Right ventricle myocardium inferior (tissue), 1 donor: ENCODE results near the gene GPR143. TPM values are rescaled to one million over a fixed set of nuclear protein-coding genes. Genes with fewer than 3 reads are reported as not detected.
"Not testable (repeated sequence)": the region's sequence is repeated elsewhere in the genome, so short reads cannot be mapped to it uniquely, and the experiment has no call there.

Experiments used
- ATAC-seq: fragments of 200-7000 bp; cut with Tn5 transposase; one replicate; pipeline ENCODE4 v1.9.1; 2020; ENCODE audit warnings: mild to moderate bottlenecking, moderate library complexity
- DNase-seq: peaks from one replicate; pipeline ENCODE4 v3.0.0; 2021; ENCODE audit errors: missing footprints
- intact Hi-C: fragments of 100-400 bp; cut with DNase I; formaldehyde crosslinking; loops from one replicate; pipeline ENCODE4 v1.11.0; 2022
- long read RNA-seq: library from polyadenylated mRNA; unstranded; transcript quantifications from one replicate; pipeline ENCODE4 v2.0.0, GENCODE V29; 2021
- total RNA-seq: library from RNA; stranded (reverse); fragmentation: NEBNext Ultra II Directional; extraction: Animal tissue kit (Norgen Biotek cat#: 25700); gene quantifications from one replicate; pipeline ENCODE4 v1.2.1, GENCODE V29; 2021
- donor health status: DM: no; HTN: yes; CAD: no; lungs with severe emphysema.

The GPR143 gene
- not detected for total RNA-seq
- long read RNA-seq: 0 reads

DNA sequence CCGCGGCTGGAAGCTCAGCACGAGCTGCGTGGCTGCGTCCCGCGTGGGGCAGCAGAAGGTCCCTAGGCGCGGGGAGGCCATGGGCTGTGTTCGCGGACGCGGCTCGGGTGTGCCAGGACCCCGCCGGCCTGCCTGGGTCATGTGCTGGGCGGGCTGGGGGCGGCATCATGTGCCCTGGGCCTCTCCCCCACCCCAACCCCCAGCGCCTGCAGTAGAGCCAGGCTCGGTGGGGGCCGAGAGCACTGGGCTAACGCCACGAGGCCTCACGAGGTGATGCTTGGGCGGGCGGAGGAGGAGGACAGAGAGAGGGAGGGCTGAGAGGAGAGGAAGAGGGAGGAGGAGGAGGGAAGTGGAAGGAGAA lies at the start of gene GPR143:
Gene GPR143 (minus strand): TSS at position 111 of the 361 bp plus-strand sequence. CDS start 30 bp downstream, at position 81.
- ATAC-seq: no peak
- intact Hi-C loops: no loop called here
- DNase-seq: no peak

GRCh38 chrX:9811086-9811485 lies 45.4 kb upstream of the GPR143 start:
- ATAC-seq, intact Hi-C loops, DNase-seq: not testable (repeated sequence)

GRCh38 chrX:9809876-9810275 lies 44.2 kb upstream of the GPR143 start:
- DNase-seq, intact Hi-C loops, ATAC-seq: not testable (repeated sequence)

- DNase-seq (no peak), ATAC-seq (no peak)
- intact Hi-C loops: no loop called here
These were observed 41.9 kb upstream of the GPR143 start for GRCh38 chrX:9807355-9808182.

GRCh38 chrX:9805956-9806355 lies 40.3 kb upstream of the GPR143 start:
- intact Hi-C loops: no loop called here
- ATAC-seq (no peak), DNase-seq (no peak)

GRCh38 chrX:9804444-9804843 lies 38.8 kb upstream of the GPR143 start:
- intact Hi-C loops: no loop called here
- no peak for ATAC-seq
- no peak for DNase-seq

DNA sequence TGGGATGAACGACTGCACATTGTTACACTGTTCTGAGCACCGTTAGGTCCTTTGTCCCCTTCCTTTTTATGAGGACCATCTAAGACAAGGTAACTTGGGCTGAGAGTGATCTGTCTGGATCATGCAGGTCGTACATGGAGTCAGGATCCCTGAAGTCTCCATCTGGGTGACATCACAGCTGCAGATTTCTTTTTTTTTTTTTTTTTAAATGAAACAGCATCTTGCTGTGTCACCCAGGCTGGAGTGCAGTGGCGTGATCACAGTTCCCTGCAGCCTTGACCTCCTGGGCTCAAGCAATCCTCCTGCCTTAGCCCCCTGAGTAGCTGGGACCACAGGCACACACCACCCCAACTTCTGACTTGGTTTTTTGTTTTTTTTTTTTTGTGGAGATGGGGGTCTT lies 37.1 kb upstream of the GPR143 start:
- ATAC-seq (no peak), DNase-seq (no peak)
- intact Hi-C loops: no loop called here

- DNase-seq (no peak), ATAC-seq (no peak)
- intact Hi-C loops: no loop called here
These were observed 32.0 kb upstream of the GPR143 start for GRCh38 chrX:9797384-9798360.

- ATAC-seq (no peak), DNase-seq (no peak)
- intact Hi-C loops: no loop called here
These were observed 28.8 kb upstream of the GPR143 start for GRCh38 chrX:9794495-9794894.

DNA sequence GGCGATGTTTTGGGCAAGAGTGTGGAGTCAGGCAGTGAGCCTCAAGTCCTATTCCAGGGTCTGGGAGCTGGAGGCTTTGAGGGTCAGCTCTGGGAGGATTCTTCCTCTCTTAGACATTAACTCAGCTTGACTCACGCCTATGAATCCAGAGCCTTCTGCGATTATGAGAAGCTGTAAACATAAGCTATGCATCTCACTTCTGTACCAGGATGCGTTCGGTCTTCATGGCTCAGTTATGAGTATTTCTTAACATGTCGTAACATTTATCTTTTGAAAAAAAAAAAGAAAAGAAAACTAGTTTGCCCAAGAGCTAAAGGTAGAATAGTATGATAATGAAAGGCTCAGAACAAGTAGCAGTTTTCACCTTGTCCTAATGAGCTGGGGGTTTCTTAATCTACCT lies 25.2 kb upstream of the GPR143 start:
- DNase-seq: no peak
- no peak for ATAC-seq
- intact Hi-C loops: no loop called here

GRCh38 chrX:9789555-9789954 lies 23.9 kb upstream of the GPR143 start:
- no peak for DNase-seq
- ATAC-seq: no peak
- intact Hi-C loops: no loop called here

DNA sequence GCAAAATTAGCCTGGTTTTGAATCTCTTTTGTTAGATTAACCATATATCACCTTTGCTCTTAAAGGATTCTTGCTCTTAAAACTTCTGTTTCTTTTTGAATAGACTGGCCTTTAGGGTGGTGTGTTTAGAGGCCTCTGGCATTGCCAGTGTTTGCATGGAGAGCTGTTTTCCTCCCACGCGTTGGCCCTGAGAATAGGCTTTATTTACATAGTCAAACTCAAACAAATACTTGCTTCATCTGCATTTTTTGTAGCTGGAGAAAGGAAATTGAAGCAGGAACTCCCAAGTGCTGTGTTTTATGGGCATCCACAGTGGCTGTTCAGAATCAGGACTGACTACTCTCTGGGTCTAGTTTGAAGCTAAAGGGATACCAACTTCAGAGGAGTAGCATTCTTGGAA lies 23.3 kb upstream of the GPR143 start:
- no peak for DNase-seq
- intact Hi-C loops: no loop called here
- ATAC-seq: no peak

DNA sequence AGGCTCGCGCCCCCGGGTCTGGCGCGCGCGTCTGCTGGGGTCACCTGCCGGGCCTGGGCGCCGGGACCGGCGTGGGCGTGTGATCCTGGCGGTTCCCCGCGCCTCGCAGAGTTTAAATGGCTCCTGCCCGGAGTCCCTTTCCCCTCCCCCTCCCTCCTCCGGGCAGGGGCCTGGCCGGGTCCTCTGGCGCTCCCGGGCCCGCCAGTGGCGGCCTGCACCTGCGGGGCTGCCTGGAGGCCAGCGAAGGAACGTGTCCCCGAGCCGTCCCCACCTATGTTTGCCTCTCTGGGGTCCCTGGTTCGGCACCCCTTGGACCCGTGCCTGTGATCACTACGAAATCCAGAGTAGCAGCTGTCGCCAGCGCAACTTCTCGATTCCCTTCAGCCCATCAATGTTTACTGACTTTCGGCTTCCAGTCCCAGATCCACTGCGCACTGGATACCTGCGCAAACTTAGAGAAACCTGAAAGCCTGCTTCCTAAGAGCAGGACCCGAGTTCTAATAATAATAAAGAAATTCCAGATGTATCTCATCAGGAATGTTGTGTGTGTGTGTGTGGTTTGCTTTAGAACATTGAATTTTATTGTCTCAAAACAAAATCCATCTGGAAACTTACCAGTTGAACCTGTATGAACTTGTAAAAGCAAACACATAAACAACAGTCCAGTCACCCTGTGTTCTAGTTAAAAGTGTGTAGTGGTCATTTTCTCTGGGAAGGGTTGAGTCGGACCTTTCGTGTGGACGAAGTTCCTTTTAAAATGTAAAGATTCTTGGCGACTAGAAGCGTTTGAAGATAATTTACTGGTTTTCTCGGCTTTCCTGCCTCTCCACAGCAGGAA lies 21.4 kb upstream of the GPR143 start:
- intact Hi-C loops: no loop called here
- no peak for ATAC-seq
- no peak for DNase-seq

DNA sequence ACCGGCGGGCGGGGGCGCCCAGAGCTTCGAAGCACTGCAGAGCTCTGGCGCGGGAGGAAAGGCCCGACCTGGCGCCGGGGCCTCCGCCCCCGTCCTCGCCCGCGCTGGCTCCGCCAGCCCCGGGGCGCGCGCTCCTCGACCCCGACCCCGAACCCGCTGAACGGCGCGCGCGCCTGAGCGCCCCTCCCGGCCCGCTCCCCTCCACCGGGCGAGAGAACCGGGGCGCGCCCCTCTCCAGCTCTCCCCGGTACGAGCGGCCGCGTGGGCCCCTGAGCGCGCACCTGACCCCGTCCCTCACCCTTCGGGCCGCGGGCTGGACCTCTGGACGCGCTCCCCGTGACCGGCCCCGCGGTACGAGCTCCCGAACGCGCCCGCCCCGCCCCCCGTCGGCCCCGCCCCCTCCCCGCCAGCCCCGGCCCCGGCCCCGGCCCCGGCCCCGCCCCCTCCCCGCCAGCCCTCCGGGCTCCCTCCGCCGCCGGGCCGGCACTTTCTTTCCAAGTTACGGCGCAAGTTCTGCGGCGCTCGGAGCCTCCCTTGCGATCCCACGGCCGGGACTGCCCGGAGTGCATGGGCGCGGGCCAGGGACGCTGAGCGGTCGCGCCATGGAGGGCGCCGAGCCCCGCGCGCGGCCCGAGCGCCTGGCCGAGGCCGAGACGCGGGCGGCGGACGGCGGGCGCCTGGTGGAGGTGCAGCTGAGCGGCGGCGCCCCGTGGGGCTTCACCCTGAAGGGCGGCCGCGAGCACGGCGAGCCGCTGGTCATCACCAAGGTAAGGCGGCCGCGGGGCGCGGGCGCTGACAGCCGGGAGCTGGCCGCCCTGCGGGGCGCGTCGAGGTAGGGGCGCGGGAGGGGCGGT lies 20.5 kb upstream of the GPR143 start, which contains the start of gene SHROOM2:
Gene SHROOM2 (plus strand): TSS at position 486 of the 854 bp plus-strand sequence. CDS start 117 bp downstream, at position 603.
- DNase-seq (no peak), ATAC-seq (no peak)
- intact Hi-C loops: no loop called here

DNA sequence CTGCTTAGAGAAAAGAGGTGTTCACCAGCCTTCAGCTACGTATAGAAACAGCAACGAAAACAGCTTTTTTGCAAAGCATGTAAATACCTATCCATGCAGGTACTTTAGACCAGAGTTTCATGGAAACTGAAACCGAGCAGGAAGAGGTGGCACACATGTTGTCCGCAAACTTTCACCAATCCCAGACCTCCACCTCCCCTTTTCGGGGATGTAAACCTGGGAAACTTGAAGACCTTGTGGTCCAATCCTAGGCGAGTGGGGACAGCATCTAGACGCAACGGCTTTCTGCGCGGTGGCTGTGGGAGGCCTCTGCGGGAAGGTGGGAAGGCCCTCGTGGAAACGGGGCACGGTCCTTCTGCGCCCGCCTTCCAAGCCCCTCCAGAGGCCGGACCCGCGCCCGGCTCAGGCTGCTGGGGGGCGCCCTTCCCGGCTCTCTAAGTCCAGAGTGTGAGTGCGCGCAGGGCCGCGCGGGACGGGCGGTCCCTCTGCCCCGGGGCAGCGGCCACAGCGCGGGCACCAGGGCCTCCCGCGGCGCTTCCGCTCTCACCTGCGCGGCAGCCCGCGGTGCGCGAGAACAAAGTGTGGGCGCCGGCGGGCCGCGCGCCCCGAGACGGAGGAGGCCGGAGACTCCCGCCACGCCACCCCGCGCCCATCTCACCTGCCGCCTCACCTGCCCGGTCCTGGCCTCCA lies 19.8 kb upstream of the GPR143 start:
- intact Hi-C loops: no loop called here
- DNase-seq (no peak), ATAC-seq (no peak)

- no peak for ATAC-seq
- intact Hi-C loops: no loop called here
- DNase-seq: no peak
These were observed 18.7 kb upstream of the GPR143 start for GRCh38 chrX:9784332-9784731.

DNA sequence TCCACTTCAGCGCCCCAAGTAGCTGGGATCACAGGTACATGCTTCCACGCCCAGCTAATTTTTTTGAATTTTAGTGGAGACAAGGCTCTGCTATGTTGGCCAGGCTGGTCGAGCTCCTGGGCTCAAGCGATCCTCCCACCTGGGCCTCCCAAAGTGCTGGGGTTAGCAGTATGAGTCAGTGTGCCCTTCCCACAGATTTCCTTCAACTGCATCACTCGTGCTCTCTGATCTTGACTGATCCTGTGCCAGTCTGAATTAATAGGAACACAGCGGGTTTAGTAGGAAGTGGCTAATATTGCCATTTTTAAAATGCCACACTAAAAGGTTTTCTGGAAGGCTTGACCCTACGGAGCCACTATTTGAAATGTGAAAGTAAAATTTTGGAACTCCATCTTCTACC lies 16.3 kb upstream of the GPR143 start:
- DNase-seq (no peak), ATAC-seq (no peak)
- intact Hi-C loops: no loop called here
